Measurements from ENCODE around the gene OR52K1. TPM values are rescaled to one million over a fixed set of nuclear protein-coding genes. Genes with fewer than 3 reads are reported as not detected.

The OR52K1 gene
- total RNA-seq, 4 donors from 2014 or later, result 0.11 TPM; not detected in 3

- H3K36me3 ChIP-seq, result no peaks in the 10 kb centered on the region
- peaks cover 0 to 18% (median 13%) of the 10 kb centered on the region in 4 donors for H3K4me1 ChIP-seq
- no peak overlapping the region for H3K27ac ChIP-seq (replicated peaks in 1 of 4)
- no peaks in the 10 kb centered on the region for H3K27me3 ChIP-seq
- TF ChIP-seq, protein P1, sequence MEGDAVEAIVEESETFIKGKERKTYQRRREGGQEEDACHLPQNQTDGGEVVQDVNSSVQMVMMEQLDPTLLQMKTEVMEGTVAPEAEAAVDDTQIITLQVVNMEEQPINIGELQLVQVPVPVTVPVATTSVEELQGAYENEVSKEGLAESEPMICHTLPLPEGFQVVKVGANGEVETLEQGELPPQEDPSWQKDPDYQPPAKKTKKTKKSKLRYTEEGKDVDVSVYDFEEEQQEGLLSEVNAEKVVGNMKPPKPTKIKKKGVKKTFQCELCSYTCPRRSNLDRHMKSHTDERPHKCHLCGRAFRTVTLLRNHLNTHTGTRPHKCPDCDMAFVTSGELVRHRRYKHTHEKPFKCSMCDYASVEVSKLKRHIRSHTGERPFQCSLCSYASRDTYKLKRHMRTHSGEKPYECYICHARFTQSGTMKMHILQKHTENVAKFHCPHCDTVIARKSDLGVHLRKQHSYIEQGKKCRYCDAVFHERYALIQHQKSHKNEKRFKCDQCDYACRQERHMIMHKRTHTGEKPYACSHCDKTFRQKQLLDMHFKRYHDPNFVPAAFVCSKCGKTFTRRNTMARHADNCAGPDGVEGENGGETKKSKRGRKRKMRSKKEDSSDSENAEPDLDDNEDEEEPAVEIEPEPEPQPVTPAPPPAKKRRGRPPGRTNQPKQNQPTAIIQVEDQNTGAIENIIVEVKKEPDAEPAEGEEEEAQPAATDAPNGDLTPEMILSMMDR (IDR thresholded peaks at IDR 0.05), result no peak
- TF ChIP-seq EP300 (IDR thresholded peaks at IDR 0.05) (no peak), POLR2A (IDR thresholded peaks at IDR 0.05; ENCODE audit: low read depth) (no peak), POLR2AphosphoS5 (IDR thresholded peaks at IDR 0.05) (no peak)
- no peak overlapping the region for H3K4me3 ChIP-seq
- 50% methylated on average over 6 of the region's 6 CpGs for WGBS
- no peaks in the 10 kb centered on the region for H3K9me3 ChIP-seq
- intact Hi-C loops (cut with DNase I), result no loop called here
- no peak for DNase-seq (ENCODE audit: extremely low spot score)
Measured at GRCh38 chr11:4495986-4496385, 13.5 kb downstream of the OR52K1 start.

DNA sequence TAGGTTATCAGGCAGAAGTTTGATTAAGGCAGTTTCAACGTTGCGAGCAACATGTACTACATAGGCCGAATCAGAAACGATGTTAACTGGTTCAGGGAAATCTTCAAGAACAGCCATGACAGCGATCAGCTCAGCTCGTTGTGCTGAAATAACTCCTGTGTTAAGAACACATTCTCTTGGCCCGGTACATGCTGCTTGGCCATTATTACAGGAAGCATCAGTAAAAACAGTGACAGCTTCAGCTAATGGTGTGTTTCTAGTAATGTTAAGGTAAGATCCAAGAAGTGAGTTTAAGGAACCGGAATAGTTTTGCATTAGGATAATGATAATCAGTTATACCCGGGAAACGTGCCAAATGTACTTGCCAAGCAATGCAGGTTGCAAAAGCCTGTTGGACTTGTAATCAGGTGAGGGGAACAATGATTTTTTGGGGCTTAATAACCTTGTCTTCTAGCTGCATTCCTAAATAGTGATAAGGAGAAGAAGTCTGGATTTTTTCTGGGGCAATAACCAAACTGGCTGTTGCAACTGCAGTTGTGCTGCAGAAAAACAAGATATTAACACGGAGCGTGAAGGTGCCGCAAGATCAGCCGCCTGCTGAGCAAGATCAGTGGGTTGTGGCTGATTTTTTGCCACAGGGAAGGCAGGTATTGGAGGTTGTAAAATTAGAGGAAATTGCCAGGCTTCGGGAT, 14.3 kb downstream of the OR52K1 start:
- H3K9me3 ChIP-seq, result no peaks in the 10 kb centered on the region
- no peaks in the 10 kb centered on the region for H3K27me3 ChIP-seq
- TF ChIP-seq POLR2AphosphoS5 (IDR thresholded peaks at IDR 0.05), result no peak
- TF ChIP-seq, protein P1 (IDR thresholded peaks at IDR 0.05), result no peak
- TF ChIP-seq EP300 (IDR thresholded peaks at IDR 0.05), result no peak
- no peak for TF ChIP-seq POLR2A (IDR thresholded peaks at IDR 0.05; ENCODE audit: low read depth)
- 41% methylated on average over 15 of the region's 15 CpGs for WGBS
- no peaks in the 10 kb centered on the region for H3K36me3 ChIP-seq
- no peak for DNase-seq (ENCODE audit: extremely low spot score)
- intact Hi-C loops (cut with DNase I), result no loop called here
- H3K4me1 ChIP-seq, result peaks cover 0 to 18% (median 13%) of the 10 kb centered on the region in 4 donors
- H3K27ac ChIP-seq (replicated peaks in 1 of 4), result no peak overlapping the region
- H3K4me3 ChIP-seq, result no peak overlapping the region

DNA sequence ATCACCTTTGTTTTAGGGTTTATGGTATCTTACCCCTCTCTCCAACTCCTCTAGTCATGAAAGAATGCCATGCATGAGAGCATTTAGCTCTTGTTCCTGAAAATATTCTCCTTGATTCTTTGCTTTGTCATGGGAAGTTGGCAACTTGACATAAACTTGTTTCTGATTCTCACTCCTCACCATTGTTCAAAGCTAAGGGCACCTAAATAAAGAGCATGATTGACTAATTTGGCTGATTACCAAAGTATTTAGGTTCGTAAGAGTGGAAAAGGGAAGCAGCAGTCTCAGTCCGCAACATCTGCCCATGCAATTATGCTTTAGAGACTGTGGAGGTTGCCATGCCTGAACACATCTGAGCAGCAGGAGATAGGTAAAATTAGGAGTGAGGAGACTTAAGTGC, 26.4 kb downstream of the OR52K1 start:
- WGBS, result 62% methylated on average over 2 of the region's 2 CpGs
- TF ChIP-seq, protein P1 (IDR thresholded peaks at IDR 0.05), result no peak
- TF ChIP-seq EP300 (IDR thresholded peaks at IDR 0.05) (no peak), POLR2AphosphoS5 (IDR thresholded peaks at IDR 0.05) (no peak), POLR2A (IDR thresholded peaks at IDR 0.05; ENCODE audit: low read depth) (no peak)
- intact Hi-C loops (cut with DNase I), result no loop called here
- DNase-seq (ENCODE audit: extremely low spot score), result no peak
- H3K27ac ChIP-seq (replicated peaks in 1 of 4), result no peak overlapping the region
- H3K4me1 ChIP-seq, result peaks cover 0 to 19% (median 13%) of the 10 kb centered on the region in 4 donors
- H3K27me3 ChIP-seq, result peaks cover 0 to 1% (median 0%) of the 10 kb centered on the region in 4 donors
- no peak overlapping the region for H3K4me3 ChIP-seq
- H3K9me3 ChIP-seq, result no peaks in the 10 kb centered on the region
- no peaks in the 10 kb centered on the region for H3K36me3 ChIP-seq

DNA sequence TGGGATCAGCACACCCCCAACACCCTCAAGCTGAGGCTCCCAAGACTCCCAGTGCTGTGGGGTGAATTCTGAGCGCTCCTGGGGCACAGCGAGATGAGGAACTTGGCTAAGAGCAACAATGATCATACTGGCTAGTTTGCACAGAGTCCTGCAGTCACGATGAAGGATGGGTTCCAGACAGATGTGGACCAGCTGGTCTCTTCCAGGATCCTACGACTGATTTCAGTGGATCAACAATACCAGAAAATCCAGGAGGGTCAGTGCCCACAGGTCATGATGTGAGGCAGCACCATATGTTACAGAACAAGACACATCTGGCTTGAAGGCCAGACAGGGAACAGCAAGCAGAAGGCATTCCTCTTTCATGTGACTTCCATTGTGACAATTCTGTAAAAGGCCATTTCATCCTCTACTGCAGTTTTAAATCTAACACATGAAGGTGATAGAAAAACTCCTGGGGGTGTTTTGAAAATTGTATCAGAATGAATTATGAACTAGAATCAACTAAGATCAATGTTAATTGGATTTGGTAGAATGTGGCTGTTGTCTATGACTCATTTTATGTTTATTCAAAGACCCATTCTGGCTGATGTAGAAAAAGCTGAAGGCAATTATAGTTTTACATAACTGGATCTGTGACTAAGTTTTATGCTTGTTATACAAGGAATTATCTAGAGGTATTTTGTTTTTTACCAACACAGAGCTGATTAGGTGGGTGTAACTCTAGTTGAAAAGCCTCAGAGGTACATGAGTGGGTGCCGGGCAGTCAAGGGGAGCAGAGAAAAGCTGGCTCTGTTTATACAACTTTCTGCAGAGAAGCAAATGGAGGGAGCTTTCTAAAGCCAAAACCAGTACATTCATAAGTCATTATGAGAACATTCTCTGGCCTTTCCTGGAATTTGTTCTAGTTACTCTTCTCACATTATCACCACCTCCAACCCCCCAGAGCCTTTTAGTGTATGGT, 29.1 kb downstream of the OR52K1 start:
- H3K4me3 ChIP-seq, result no peak overlapping the region
- H3K27me3 ChIP-seq, result no peaks in the 10 kb centered on the region
- H3K27ac ChIP-seq (replicated peaks in 1 of 4), result peak overlapping the region in 1 of 4 donors; percentile 5
- H3K4me1 ChIP-seq, result peaks cover 0 to 21% (median 13%) of the 10 kb centered on the region in 4 donors
- H3K36me3 ChIP-seq, result no peaks in the 10 kb centered on the region
- intact Hi-C loops (cut with DNase I), result no loop called here
- TF ChIP-seq POLR2AphosphoS5 (IDR thresholded peaks at IDR 0.05) (peak in 1 of 2 donors; percentile 10), EP300 (IDR thresholded peaks at IDR 0.05) (no peak)
- no peaks in the 10 kb centered on the region for H3K9me3 ChIP-seq
- DNase-seq (ENCODE audit: extremely low spot score), result no peak
- 13% methylated on average over 4 of the region's 5 CpGs for WGBS

GRCh38 chr11:4514196-4514595, 31.8 kb downstream of the OR52K1 start:
- no peak for DNase-seq (ENCODE audit: extremely low spot score)
- Histone ChIP-seq H3K27ac (replicated peaks in 1 of 4) (no peak overlapping the region), H3K4me1 (peaks cover 0 to 21% (median 13%) of the 10 kb centered on the region in 4 donors), H3K36me3 (no peaks in the 10 kb centered on the region), H3K27me3 (no peaks in the 10 kb centered on the region), H3K4me3 (no peak overlapping the region), H3K9me3 (no peaks in the 10 kb centered on the region)
- intact Hi-C loops (cut with DNase I), result no loop called here
- 33% methylated on average over 1 of the region's 1 CpG for WGBS
- TF ChIP-seq POLR2AphosphoS5 (IDR thresholded peaks at IDR 0.05) (no peak), POLR2A (IDR thresholded peaks at IDR 0.05; ENCODE audit: low read depth) (no peak), EP300 (IDR thresholded peaks at IDR 0.05) (no peak)
- TF ChIP-seq, protein P1 (IDR thresholded peaks at IDR 0.05), result no peak

Data from esophagus muscularis mucosa (tissue), 4 donors.